Ramos (cell line): ENCODE measurements around the gene TEKT3.

Experiments
- in situ Hi-C: fragments of 300-500 bp; cut with MboI; formaldehyde crosslinking; loops from one replicate; pipeline ENCODE4 v1.14.3; 2022; ENCODE audit warnings: low sequenced_read_pairs; ENCODE audit not compliant: unreplicated experiment

Gene TEKT3

GRCh38 chr17:15341385-15341849, at the start of gene TEKT3:
TSS of gene TEKT3 (minus strand) at chr17:15341597. CDS start at chr17:15331585, 10,012 bp downstream.
- in situ Hi-C loops: no loop called here

GRCh38 chr17:15388356-15389041, 47.1 kb upstream of the TEKT3 start:
- in situ Hi-C loops: no loop called here

GRCh38 chr17:15386083-15386482, 44.7 kb upstream of the TEKT3 start:
- in situ Hi-C loops: no loop called here

- in situ Hi-C loops: no loop called here
Observed at GRCh38 chr17:15385305-15385704, 43.9 kb upstream of the TEKT3 start.

GRCh38 chr17:15384142-15384787, 42.9 kb upstream of the TEKT3 start:
- in situ Hi-C loops: no loop called here

- in situ Hi-C loops: no loop called here
Observed at GRCh38 chr17:15382914-15383313, 41.5 kb upstream of the TEKT3 start.

- in situ Hi-C loops: no loop called here
Observed at GRCh38 chr17:15381707-15382106, 40.3 kb upstream of the TEKT3 start.

GRCh38 chr17:15380446-15380845, 39.0 kb upstream of the TEKT3 start:
- in situ Hi-C loops: no loop called here

GRCh38 chr17:15379659-15380058, 38.3 kb upstream of the TEKT3 start:
- in situ Hi-C loops: no loop called here

GRCh38 chr17:15378243-15378642, 36.8 kb upstream of the TEKT3 start:
- in situ Hi-C loops: no loop called here

GRCh38 chr17:15377616-15378015, 36.2 kb upstream of the TEKT3 start:
- in situ Hi-C loops: no loop called here

GRCh38 chr17:15377200-15377599, 35.8 kb upstream of the TEKT3 start:
- in situ Hi-C loops: no loop called here

- in situ Hi-C loops: no loop called here
Observed at GRCh38 chr17:15371376-15372130, 30.2 kb upstream of the TEKT3 start.

GRCh38 chr17:15368600-15368999, 27.2 kb upstream of the TEKT3 start:
- in situ Hi-C loops: no loop called here

- in situ Hi-C loops: no loop called here
Observed at GRCh38 chr17:15366026-15366425, 24.6 kb upstream of the TEKT3 start.

GRCh38 chr17:15364615-15365014, 23.2 kb upstream of the TEKT3 start:
- in situ Hi-C loops: no loop called here

GRCh38 chr17:15363702-15364101, 22.3 kb upstream of the TEKT3 start:
- in situ Hi-C loops: no loop called here

GRCh38 chr17:15361592-15361991, 20.2 kb upstream of the TEKT3 start:
- in situ Hi-C loops: no loop called here

- in situ Hi-C loops: no loop called here
Observed at GRCh38 chr17:15361151-15361550, 19.8 kb upstream of the TEKT3 start.

- in situ Hi-C loops: no loop called here
Observed at GRCh38 chr17:15354256-15354655, 12.9 kb upstream of the TEKT3 start.

- in situ Hi-C loops: no loop called here
Observed at GRCh38 chr17:15351925-15352324, 10.5 kb upstream of the TEKT3 start.
